ENCODE data around the gene VTI1A. TPM values are rescaled to one million over a fixed set of nuclear protein-coding genes. Genes with fewer than 3 reads are reported as not detected.

The VTI1A gene
- total RNA-seq, 1 donor from 2014 or later = 22.7 TPM

DNA sequence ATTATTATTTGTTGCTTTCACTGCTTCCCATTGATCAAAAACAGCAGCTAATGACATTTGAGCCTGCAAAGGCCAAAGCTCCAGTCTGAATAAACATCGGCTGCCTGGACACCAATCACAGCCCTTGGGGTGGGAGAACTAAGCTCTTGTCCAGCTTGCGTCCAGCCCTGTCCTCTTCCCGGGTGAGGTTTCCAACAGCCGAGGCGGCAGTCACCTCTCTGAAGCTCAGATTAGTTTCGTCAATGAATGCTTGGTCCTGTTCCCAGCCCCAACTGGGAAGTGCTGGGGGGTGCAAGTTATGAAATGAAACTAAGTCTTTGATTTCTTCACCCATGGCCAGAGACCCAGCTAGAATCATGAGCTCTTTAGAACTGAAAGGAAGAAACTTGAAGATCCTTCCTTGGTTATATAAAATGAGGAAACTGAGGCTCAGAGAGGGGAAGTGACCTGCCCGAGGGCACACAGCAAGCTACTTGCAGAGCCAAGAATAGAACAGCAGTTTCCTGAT is 389.0 kb downstream of the VTI1A start:
- no peak overlapping the region for H3K27ac Mint-ChIP-seq (ENCODE audit: unreplicated experiment)
- TF ChIP-seq, protein P1, sequence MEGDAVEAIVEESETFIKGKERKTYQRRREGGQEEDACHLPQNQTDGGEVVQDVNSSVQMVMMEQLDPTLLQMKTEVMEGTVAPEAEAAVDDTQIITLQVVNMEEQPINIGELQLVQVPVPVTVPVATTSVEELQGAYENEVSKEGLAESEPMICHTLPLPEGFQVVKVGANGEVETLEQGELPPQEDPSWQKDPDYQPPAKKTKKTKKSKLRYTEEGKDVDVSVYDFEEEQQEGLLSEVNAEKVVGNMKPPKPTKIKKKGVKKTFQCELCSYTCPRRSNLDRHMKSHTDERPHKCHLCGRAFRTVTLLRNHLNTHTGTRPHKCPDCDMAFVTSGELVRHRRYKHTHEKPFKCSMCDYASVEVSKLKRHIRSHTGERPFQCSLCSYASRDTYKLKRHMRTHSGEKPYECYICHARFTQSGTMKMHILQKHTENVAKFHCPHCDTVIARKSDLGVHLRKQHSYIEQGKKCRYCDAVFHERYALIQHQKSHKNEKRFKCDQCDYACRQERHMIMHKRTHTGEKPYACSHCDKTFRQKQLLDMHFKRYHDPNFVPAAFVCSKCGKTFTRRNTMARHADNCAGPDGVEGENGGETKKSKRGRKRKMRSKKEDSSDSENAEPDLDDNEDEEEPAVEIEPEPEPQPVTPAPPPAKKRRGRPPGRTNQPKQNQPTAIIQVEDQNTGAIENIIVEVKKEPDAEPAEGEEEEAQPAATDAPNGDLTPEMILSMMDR (IDR thresholded peaks at IDR 0.05) = no peak
- peaks cover 2% of the 10 kb centered on the region for H3K36me3 Mint-ChIP-seq (ENCODE audit: low read depth)
- H3K4me3 Mint-ChIP-seq (ENCODE audit: unreplicated experiment) = no peak overlapping the region
- no peak for DNase-seq (ENCODE audit: low spot score)
- peaks cover 16% of the 10 kb centered on the region for H3K4me1 Mint-ChIP-seq (ENCODE audit: low read depth)
- no peaks in the 10 kb centered on the region for H3K27me3 Mint-ChIP-seq (ENCODE audit: low read depth)
- H3K9me3 Mint-ChIP-seq (ENCODE audit: low read depth) = no peaks in the 10 kb centered on the region

DNA sequence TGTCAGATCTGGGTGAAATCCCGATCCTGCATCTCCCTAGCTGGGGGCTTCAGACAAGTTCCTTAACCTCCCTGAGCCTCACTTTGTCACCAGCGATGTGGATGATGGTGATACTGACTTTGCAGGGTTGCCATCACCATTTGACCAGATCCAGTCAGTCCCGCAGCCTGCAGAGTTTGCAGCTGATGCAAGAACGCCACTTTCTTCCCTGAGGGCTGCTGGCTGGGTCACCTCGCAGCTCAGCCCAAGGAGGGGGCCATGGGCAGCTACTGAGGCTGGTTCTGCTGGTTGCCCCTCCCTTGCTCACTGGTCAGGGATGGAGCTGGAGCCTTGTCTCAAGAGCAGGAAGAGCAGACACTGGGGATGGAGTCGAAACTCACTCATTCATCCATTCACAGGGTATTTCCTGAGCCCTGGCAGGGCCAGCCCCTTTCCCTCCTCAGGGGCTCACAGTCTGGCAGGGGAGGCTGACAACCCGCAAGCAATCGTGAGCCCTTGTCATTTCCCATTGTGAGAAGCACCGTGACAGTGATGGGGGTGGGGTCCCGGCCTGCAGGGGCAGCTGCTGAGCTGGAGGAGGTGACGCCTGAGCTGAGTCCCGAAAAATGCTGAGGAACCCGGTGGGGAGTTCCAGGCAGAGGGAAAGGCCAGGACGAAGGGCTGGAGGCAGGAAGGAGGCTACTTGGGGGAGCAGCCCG is 391.9 kb downstream of the VTI1A start:
- Mint-ChIP-seq H3K4me3 (ENCODE audit: unreplicated experiment) (no peak overlapping the region), H3K4me1 (ENCODE audit: low read depth) (peaks cover 16% of the 10 kb centered on the region), H3K27me3 (ENCODE audit: low read depth) (no peaks in the 10 kb centered on the region), H3K27ac (ENCODE audit: unreplicated experiment) (no peak overlapping the region), H3K36me3 (ENCODE audit: low read depth) (no peaks in the 10 kb centered on the region), H3K9me3 (ENCODE audit: low read depth) (no peaks in the 10 kb centered on the region)
- DNase-seq (ENCODE audit: low spot score) = no peak
- TF ChIP-seq, protein P1 (IDR thresholded peaks at IDR 0.05) = no peak

DNA sequence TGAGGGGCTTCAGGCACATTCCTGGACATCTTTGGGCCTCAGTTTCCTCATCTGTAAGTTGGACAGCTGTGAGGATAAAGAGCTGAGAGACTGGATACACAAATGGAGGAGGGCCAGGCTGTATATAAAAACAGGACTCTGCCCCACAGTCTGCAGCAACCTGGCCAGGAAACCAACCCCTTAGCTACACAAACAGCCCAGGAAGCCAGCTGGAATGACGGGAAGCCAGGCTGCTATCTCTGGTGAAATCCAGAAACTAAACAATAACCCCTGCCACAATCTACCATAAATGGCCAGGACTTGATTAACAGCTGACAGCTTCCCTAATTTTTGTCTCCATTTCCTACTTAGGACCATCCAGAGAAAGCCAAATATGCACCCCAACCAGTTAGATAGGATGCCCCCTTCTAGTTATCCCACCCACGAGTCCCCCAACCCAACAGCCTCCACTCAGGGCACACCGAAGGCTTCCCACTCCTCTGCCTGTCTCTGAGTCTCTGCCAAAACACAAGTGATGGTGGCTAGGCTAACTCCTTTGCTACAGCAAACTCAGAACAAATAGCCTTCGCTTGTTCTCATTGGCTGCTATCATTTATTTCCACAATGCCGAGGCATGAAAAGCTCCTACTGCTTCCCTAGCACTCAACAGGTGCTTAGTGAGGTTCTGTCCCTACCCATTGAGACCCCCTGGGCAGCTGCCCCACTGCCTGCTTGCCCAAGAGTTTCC is 393.1 kb downstream of the VTI1A start:
- Mint-ChIP-seq H3K27me3 (ENCODE audit: low read depth) (no peaks in the 10 kb centered on the region), H3K4me1 (ENCODE audit: low read depth) (peaks cover 9% of the 10 kb centered on the region), H3K4me3 (ENCODE audit: unreplicated experiment) (no peak overlapping the region), H3K9me3 (ENCODE audit: low read depth) (peaks cover 3% of the 10 kb centered on the region), H3K27ac (ENCODE audit: unreplicated experiment) (no peak overlapping the region), H3K36me3 (ENCODE audit: low read depth) (no peaks in the 10 kb centered on the region)
- TF ChIP-seq, protein P1 (IDR thresholded peaks at IDR 0.05) = no peak
- DNase-seq (ENCODE audit: low spot score) = no peak

DNA sequence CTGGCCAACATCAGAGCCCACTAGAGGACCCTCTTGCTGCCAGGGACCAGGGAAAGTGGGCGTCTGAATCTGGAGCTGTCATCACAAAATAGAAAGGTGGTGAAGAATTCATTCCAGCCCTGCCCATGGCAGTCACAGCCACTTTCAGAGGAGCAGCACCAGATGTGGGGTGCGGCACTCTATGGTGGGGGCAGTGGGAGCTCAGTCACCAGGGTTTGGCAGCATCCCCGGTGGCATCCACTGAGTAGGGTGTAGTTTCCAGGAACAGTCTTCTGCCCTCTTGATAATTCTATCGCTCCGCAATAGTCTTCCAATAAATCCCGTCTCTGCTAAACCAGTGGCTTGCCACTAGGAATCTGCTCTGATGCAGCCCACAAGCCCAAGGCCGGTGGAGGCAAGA is 394.5 kb downstream of the VTI1A start:
- Mint-ChIP-seq H3K4me3 (ENCODE audit: unreplicated experiment) (no peak overlapping the region), H3K4me1 (ENCODE audit: low read depth) (peaks cover 5% of the 10 kb centered on the region), H3K36me3 (ENCODE audit: low read depth) (peaks cover 1% of the 10 kb centered on the region), H3K9me3 (ENCODE audit: low read depth) (peaks cover 3% of the 10 kb centered on the region), H3K27ac (ENCODE audit: unreplicated experiment) (no peak overlapping the region), H3K27me3 (ENCODE audit: low read depth) (no peaks in the 10 kb centered on the region)
- TF ChIP-seq, protein P1 (IDR thresholded peaks at IDR 0.05) = no peak
- no peak for DNase-seq (ENCODE audit: low spot score)

DNA sequence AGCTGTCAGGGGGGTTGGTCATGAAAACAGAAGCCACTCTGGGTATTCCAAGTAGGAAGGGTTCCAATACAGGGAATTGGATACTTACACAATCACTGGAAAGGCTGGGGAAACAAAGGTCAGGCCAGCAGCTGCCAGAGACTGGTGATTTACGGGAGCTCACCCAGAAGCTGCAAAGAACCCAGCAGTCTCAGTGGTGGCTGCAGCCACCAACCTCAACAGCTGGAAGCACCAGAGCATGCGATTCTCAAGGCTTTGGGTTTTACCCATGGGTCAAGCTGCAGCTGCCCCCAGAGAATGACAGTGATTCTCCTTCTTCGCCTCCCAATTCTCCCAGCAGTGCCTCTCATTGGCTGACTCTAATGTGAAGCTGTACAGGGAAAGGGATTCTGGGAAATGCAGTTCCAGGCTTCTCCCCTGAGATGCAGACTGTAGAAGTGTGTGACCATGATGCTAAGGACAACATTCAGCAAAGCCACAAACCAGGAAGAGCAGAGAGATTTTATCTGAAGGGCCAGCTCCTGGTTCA is 395.9 kb downstream of the VTI1A start:
- Mint-ChIP-seq H3K4me1 (ENCODE audit: low read depth) (peaks cover 5% of the 10 kb centered on the region), H3K36me3 (ENCODE audit: low read depth) (peaks cover 7% of the 10 kb centered on the region), H3K4me3 (ENCODE audit: unreplicated experiment) (no peak overlapping the region), H3K9me3 (ENCODE audit: low read depth) (peaks cover 12% of the 10 kb centered on the region), H3K27ac (ENCODE audit: unreplicated experiment) (no peak overlapping the region), H3K27me3 (ENCODE audit: low read depth) (no peaks in the 10 kb centered on the region)
- DNase-seq (ENCODE audit: low spot score) = no peak
- TF ChIP-seq, protein P1 (IDR thresholded peaks at IDR 0.05) = no peak
